HepG2 (cell line): ENCODE data around the gene TRAK1.

Experiments used
- ARNT ChIP-seq: fragments of 450-650 bp; IDR thresholded peaks from 2 replicates; pipeline ENCODE4 v1.6.1; 2017
- GLI4 ChIP-seq: sonication (generic); formaldehyde crosslinking; IDR thresholded peaks from 2 replicates; pipeline ENCODE4 v1.5.1; 2020; ENCODE audit warnings: missing genetic modification reagents, mild to moderate bottlenecking, moderate library complexity, borderline replicate concordance
- KAT8 ChIP-seq: IDR thresholded peaks from 2 replicates; pipeline ENCODE4 v1.6.1; 2016; ENCODE audit warnings: missing genetic modification reagents, missing compliant biosample characterization
- NCOA2 ChIP-seq: sonication (generic); formaldehyde crosslinking; IDR thresholded peaks from 2 replicates; pipeline ENCODE4 v1.8.0; 2022; ENCODE audit warnings: inconsistent platforms
- PCBP1 ChIP-seq: fragments of 200-400 bp; formaldehyde crosslinking; IDR thresholded peaks from 2 replicates; pipeline ENCODE4 v1.6.1; 2017; ENCODE audit warnings: mild to moderate bottlenecking, low read depth, low read length, borderline replicate concordance
- PTBP1 ChIP-seq: fragments of 200-400 bp; formaldehyde crosslinking; IDR thresholded peaks from 2 replicates; pipeline ENCODE4 v1.6.1; 2018; ENCODE audit warnings: low read length, low read depth; ENCODE audit not compliant: poor library complexity, severe bottlenecking
- RAD21 ChIP-seq: fragments of 450-650 bp; formaldehyde crosslinking; IDR thresholded peaks from 2 replicates; pipeline ENCODE4 v1.5.0; 2020; ENCODE audit warnings: mild to moderate bottlenecking
- ZNF282 ChIP-seq: fragments of 450-650 bp; IDR thresholded peaks from 2 replicates; pipeline ENCODE4 v1.6.1; 2018; ENCODE audit not compliant: partially characterized antibody
- ZNF660 ChIP-seq: sonication (generic); formaldehyde crosslinking; IDR thresholded peaks from 2 replicates; pipeline ENCODE4 v1.5.1; 2020; ENCODE audit warnings: mild to moderate bottlenecking, low read depth, missing genetic modification reagents, borderline replicate concordance
- TF ChIP-seq, protein P1 (sequence below): IDR thresholded peaks from 2 replicates; pipeline ENCODE4 v1.6.1; 2016; ENCODE audit warnings: missing compliant biosample characterization, missing genetic modification reagents, borderline replicate concordance
- TF ChIP-seq, protein P2 (sequence below): sonication (generic); formaldehyde crosslinking; IDR thresholded peaks from 2 replicates; pipeline ENCODE4 v1.5.0; 2020; ENCODE audit warnings: mild to moderate bottlenecking, missing genetic modification reagents, moderate library complexity
- TF ChIP-seq, protein P3 (sequence below): IDR thresholded peaks from 2 replicates; pipeline ENCODE4 v1.6.1; 2016; ENCODE audit warnings: low read depth
- TF ChIP-seq, protein P4 (sequence below): sonication (generic); formaldehyde crosslinking; IDR thresholded peaks from 2 replicates; pipeline ENCODE4 v1.4.0; 2020; ENCODE audit warnings: missing genetic modification reagents

DNA sequence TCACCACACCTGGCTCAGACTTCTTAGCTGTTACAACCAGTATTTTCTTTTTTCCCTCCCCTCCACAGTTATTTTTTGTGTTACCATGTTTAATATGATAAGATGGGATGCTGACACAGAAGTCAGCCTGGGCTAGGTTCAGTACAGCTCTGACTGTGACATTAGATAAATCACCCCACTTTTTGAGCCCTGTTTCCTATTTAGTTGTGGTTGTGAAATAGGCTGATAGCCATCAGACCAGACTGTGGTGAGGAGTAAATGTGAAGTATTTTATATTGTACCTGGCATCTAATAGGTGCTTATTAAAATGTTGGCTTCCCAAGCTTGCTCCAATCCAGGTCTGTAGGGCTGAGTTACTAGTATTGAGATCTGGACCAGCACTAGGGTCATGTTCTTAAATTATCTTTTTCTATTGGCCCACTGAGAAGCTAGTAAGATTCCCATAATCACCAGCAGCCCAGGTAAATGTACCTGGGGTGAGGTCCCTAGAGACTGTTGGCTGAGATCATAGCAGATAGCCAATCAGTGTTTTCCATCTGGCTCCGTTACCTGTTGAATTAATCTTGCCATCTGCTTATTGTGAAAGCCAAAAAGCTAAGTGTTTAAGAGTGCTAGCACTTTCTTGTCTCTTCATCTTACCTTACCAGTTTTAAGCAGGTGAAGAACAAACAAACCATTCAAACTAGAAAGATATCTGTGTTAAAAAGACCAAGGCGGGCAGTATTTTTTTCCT lies 113.9 kb downstream of the TRAK1 start:
- TF ChIP-seq NCOA2 (CRISPR knock-in tag) (no peak), RAD21 (CRISPR knock-in tag) (no peak), ZNF282 (no peak), PTBP1 (no peak), ARNT (no peak), ZNF660 (CRISPR knock-in tag) (no peak), GLI4 (CRISPR knock-in tag) (no peak), PCBP1 (no peak), KAT8 (CRISPR knock-in tag) (no peak)
- TF ChIP-seq, protein P1, sequence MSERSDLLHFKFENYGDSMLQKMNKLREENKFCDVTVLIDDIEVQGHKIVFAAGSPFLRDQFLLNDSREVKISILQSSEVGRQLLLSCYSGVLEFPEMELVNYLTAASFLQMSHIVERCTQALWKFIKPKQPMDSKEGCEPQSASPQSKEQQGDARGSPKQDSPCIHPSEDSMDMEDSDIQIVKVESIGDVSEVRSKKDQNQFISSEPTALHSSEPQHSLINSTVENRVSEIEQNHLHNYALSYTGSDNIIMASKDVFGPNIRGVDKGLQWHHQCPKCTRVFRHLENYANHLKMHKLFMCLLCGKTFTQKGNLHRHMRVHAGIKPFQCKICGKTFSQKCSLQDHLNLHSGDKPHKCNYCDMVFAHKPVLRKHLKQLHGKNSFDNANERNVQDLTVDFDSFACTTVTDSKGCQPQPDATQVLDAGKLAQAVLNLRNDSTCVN (CRISPR knock-in tag) = no peak
- TF ChIP-seq, protein P2, sequence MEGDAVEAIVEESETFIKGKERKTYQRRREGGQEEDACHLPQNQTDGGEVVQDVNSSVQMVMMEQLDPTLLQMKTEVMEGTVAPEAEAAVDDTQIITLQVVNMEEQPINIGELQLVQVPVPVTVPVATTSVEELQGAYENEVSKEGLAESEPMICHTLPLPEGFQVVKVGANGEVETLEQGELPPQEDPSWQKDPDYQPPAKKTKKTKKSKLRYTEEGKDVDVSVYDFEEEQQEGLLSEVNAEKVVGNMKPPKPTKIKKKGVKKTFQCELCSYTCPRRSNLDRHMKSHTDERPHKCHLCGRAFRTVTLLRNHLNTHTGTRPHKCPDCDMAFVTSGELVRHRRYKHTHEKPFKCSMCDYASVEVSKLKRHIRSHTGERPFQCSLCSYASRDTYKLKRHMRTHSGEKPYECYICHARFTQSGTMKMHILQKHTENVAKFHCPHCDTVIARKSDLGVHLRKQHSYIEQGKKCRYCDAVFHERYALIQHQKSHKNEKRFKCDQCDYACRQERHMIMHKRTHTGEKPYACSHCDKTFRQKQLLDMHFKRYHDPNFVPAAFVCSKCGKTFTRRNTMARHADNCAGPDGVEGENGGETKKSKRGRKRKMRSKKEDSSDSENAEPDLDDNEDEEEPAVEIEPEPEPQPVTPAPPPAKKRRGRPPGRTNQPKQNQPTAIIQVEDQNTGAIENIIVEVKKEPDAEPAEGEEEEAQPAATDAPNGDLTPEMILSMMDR = no peak
- TF ChIP-seq, protein P3, sequence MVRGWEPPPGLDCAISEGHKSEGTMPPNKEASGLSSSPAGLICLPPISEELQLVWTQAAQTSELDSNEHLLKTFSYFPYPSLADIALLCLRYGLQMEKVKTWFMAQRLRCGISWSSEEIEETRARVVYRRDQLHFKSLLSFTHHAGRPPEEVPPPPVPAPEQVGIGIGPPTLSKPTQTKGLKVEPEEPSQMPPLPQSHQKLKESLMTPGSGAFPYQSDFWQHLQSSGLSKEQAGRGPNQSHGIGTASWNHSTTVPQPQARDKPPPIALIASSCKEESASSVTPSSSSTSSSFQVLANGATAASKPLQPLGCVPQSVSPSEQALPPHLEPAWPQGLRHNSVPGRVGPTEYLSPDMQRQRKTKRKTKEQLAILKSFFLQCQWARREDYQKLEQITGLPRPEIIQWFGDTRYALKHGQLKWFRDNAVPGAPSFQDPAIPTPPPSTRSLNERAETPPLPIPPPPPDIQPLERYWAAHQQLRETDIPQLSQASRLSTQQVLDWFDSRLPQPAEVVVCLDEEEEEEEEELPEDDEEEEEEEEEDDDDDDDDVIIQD (CRISPR knock-in tag) = no peak
- TF ChIP-seq, protein P4, sequence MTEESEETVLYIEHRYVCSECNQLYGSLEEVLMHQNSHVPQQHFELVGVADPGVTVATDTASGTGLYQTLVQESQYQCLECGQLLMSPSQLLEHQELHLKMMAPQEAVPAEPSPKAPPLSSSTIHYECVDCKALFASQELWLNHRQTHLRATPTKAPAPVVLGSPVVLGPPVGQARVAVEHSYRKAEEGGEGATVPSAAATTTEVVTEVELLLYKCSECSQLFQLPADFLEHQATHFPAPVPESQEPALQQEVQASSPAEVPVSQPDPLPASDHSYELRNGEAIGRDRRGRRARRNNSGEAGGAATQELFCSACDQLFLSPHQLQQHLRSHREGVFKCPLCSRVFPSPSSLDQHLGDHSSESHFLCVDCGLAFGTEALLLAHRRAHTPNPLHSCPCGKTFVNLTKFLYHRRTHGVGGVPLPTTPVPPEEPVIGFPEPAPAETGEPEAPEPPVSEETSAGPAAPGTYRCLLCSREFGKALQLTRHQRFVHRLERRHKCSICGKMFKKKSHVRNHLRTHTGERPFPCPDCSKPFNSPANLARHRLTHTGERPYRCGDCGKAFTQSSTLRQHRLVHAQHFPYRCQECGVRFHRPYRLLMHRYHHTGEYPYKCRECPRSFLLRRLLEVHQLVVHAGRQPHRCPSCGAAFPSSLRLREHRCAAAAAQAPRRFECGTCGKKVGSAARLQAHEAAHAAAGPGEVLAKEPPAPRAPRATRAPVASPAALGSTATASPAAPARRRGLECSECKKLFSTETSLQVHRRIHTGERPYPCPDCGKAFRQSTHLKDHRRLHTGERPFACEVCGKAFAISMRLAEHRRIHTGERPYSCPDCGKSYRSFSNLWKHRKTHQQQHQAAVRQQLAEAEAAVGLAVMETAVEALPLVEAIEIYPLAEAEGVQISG (CRISPR knock-in tag) = no peak
